ENCODE results near the gene ZBTB5. TPM values are rescaled to one million over a fixed set of nuclear protein-coding genes. Genes with fewer than 3 reads are reported as not detected.

ZBTB5 gene
- total and polyA plus RNA-seq, 2 of the 8 experiments (the other 6 are each of a cell fraction or from before 2014, with no cell fraction given): 13.3 to 14.5 TPM

DNA sequence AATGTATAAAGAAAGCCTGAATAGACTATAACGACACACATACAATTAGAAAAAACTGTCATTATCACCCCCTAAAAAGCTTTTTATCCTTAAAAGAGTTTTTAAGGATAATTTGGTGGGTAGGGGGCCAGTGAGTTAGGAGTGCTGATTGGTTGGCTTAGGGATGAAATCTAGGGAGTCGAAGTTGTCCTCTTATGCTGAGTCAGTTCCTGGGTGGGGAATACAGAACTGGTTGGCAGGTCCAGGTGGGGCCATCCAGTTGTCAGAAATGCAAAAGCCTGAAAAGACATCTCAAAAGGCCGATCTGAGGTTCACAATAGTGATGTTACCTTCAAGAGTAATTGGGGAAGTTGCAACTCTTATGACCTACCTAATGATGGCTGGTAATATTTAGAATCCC is 13.6 kb downstream of the ZBTB5 start:
- no peak overlapping the region for H3K18ac ChIP-seq (ENCODE audit: extremely low read depth, low read length)
- H3K9me3 ChIP-seq (ENCODE audit: insufficient read depth in 2 of 2, low read depth in 1 of 2, low read length in 1 of 2): no peaks in the 10 kb centered on the region; a peak in 1 of 4 replicates
- no peak overlapping the region for H3K4ac ChIP-seq (replicated peaks; ENCODE audit: insufficient read length, low read depth, low read length)
- no peak overlapping the region for H2BK20ac ChIP-seq (ENCODE audit: low read length)
- peaks cover 10% of the 10 kb centered on the region for H3K79me1 ChIP-seq (ENCODE audit: low read depth, low read length)
- no peak overlapping the region for H2AK5ac ChIP-seq (ENCODE audit: low read depth, low read length)
- H2BK15ac ChIP-seq (ENCODE audit: low read length): no peak overlapping the region
- H3K4me2 ChIP-seq (ENCODE audit: insufficient read depth in 1 of 2, low read depth in 2 of 2, low read length in 2 of 2): no peak overlapping the region
- WGBS, 2 experiments (ENCODE audit: extremely low coverage in 1 of 2, insufficient coverage in 1 of 2, insufficient read length in 1 of 2, insufficient replicate concordance in 2 of 2, low coverage in 1 of 2, low lambda C conversion rate in 2 of 2, missing lambda C conversion rate in 1 of 2): 82% methylated on average over 3 of the region's 3 CpGs; no CpG with 5 or more reads in 1 of the 2 experiments
- no peak overlapping the region for H3K9ac ChIP-seq (replicated peaks in 1 of 4; ENCODE audit: extremely low read depth in 1 of 4, low read depth in 3 of 4, low read length in 3 of 4)
- ChIA-PET CTCF (ENCODE audit: partially characterized antibody) (no interaction called here), POLR2A (ENCODE audit: partially characterized antibody) (interaction anchor here (1.3 to 3.7 kb wide), 3 partner anchors 11 to 18 kb away, joined by 4 to 18 read pairs (median 12); no protein-coding TSS in a partner anchor)
- no peak overlapping the region for H2BK5ac ChIP-seq (ENCODE audit: low read depth, low read length)
- peaks cover 3 to 93% of the 10 kb centered on the region in 2 experiments for H3K79me2 ChIP-seq (ENCODE audit: control insufficient read depth in 1 of 2, insufficient read depth in 2 of 2, low read length in 2 of 2)
- no peak overlapping the region for H4K91ac ChIP-seq (replicated peaks; ENCODE audit: insufficient read length, low read length)
- no peaks in the 10 kb centered on the region for H3K23me2 ChIP-seq (ENCODE audit: low read depth, low read length)
- no peaks in the 10 kb centered on the region; a peak in 1 of 8 replicates for H3K36me3 ChIP-seq (ENCODE audit: control insufficient read depth in 2 of 4, insufficient read depth in 4 of 4, low read length in 3 of 4)
- H4K5ac ChIP-seq (ENCODE audit: insufficient read length, low read depth, low read length): no peak overlapping the region
- no peak overlapping the region for H3K4me3 ChIP-seq (ENCODE audit: extremely low read depth in 1 of 4, insufficient read depth in 2 of 4, low read depth in 3 of 4, low read length in 4 of 4)
- H2AFZ ChIP-seq (ENCODE audit: low read length): no peak overlapping the region
- H3K23ac ChIP-seq (ENCODE audit: insufficient read length): no peak overlapping the region
- no peaks in the 10 kb centered on the region for H3K27me3 ChIP-seq (replicated peaks in 1 of 4; ENCODE audit: control insufficient read depth in 3 of 4, extremely low read depth in 1 of 4, insufficient read depth in 3 of 4, low read length in 3 of 4)
- H4K8ac ChIP-seq (ENCODE audit: extremely low read depth, insufficient read depth, low read length): no peak overlapping the region
- FAIRE-seq: no peak
- no peak for TF ChIP-seq CBX5 (IDR thresholded peaks at IDR 0.05; ENCODE audit: low read depth, low read length)
- H4K20me1 ChIP-seq (replicated peaks in 1 of 2; ENCODE audit: control insufficient read depth in 1 of 2, insufficient read depth in 2 of 2, low read length in 2 of 2): peaks cover 7 to 28% of the 10 kb centered on the region in 2 experiments
- no peak overlapping the region for H2BK12ac ChIP-seq (ENCODE audit: low read depth, low read length)
- peaks cover 0 to 3% (median 1%) of the 10 kb centered on the region in 4 experiments; a peak in 2 of 7 replicates for H3K4me1 ChIP-seq (replicated peaks in 1 of 4; ENCODE audit: control insufficient read depth in 3 of 4, insufficient read depth in 4 of 4, low read length in 3 of 4)
- no peak overlapping the region for H2BK120ac ChIP-seq (replicated peaks; ENCODE audit: low read depth, low read length)
- H3K14ac ChIP-seq (ENCODE audit: insufficient read length): no peak overlapping the region
- H3K56ac ChIP-seq (replicated peaks; ENCODE audit: insufficient read length, low read depth, low read length): no peak overlapping the region
- H3K27ac ChIP-seq (ENCODE audit: low read depth, low read length): no peak overlapping the region
- DNase-seq (ENCODE audit: low read depth in 1 of 2, low spot score in 2 of 2): no peak

Measured in H1 (cell line).